B cell (primary cell): ENCODE data around the gene MSLN. TPM values are rescaled to one million over a fixed set of nuclear protein-coding genes. Genes with fewer than 3 reads are reported as not detected.

Experiments used
- ATAC-seq: fragments of 200-7000 bp; cut with Tn5 transposase; one replicate; pipeline ENCODE4 v1.10.0; 2021; ENCODE audit warnings: low read depth, mild to moderate bottlenecking, moderate number of reproducible peaks, moderate library complexity
- CTCF ChIA-PET: fragments of 350-600 bp; sonication (Branson Sonifier 250); formaldehyde crosslinking; loops from one replicate; lab custom pipeline; 2021; ENCODE audit warnings: antibody characterized with exemption, inconsistent platforms; lab: Charles Lee
- POLR2A ChIA-PET: fragments of 350-600 bp; sonication (Branson Sonifier 250); formaldehyde crosslinking; loops from one replicate; lab custom pipeline; 2021; ENCODE audit warnings: antibody characterized with exemption; lab: Charles Lee
- DNase-seq: peaks from one replicate; pipeline ENCODE4 v3.0.0; 2013
- H2AFZ ChIP-seq: 2 replicates; pipeline ENCODE4 v1.6.1; 2012; ENCODE audit warnings: mild to moderate bottlenecking, low read depth, low read length; ENCODE audit not compliant: insufficient read depth, poor library complexity, severe bottlenecking
- H3K27ac ChIP-seq, 2 donors: 1 replicate in 1 of 2; 2 replicates in 1 of 2; pipeline ENCODE4 v1.5.1; 2012 to 2013; ENCODE audit warnings: low read length in 2 of 2, mild to moderate bottlenecking in 2 of 2, moderate library complexity in 1 of 2
- H3K27me3 ChIP-seq, 4 experiments: fragments of 200-600 bp in 1 of 4; sonication (generic) in 1 of 4; replicated peaks in 1 of 4; 1 replicate in 2 of 4; 2 replicates in 2 of 4; pipeline versions ENCODE4 v1.6.1 to v1.7.0; 2013 to 2016; ENCODE audit warnings: low read length in 3 of 4, mild to moderate bottlenecking in 2 of 4, mixed read lengths in 1 of 4, moderate library complexity in 1 of 4; ENCODE audit not compliant: insufficient read depth in 4 of 4, control insufficient read depth in 3 of 4; ENCODE audit errors: control extremely low read depth in 1 of 4
- H3K36me3 ChIP-seq, 2 experiments: replicated peaks in 1 of 2; 1 replicate in 1 of 2; 2 replicates in 1 of 2; pipeline versions ENCODE4 v1.6.1 to v1.7.1; 2013; ENCODE audit warnings: low read length in 1 of 2; ENCODE audit not compliant: insufficient read depth in 2 of 2, control insufficient read depth in 1 of 2; ENCODE audit errors: control extremely low read depth in 1 of 2, extremely low read depth in 1 of 2
- H3K4me1 ChIP-seq, 2 donors: fragments of 200-600 bp in 1 of 2; sonication (generic) in 1 of 2; 1 replicate in 1 of 2; 2 replicates in 1 of 2; pipeline versions ENCODE4 v1.5.1 to v1.6.1; 2013 to 2017; ENCODE audit warnings: low read length in 2 of 2; ENCODE audit not compliant: control insufficient read depth in 2 of 2, insufficient read depth in 2 of 2
- H3K4me2 ChIP-seq: replicated peaks from 2 replicates; pipeline ENCODE3; 2012; ENCODE audit warnings: mild to moderate bottlenecking, low read depth, low read length; ENCODE audit not compliant: poor library complexity, severe bottlenecking
- H3K4me3 ChIP-seq, 5 experiments: fragments of 200-600 bp in 1 of 5; sonication (generic) in 1 of 5; 1 replicate in 3 of 5; 2 replicates in 2 of 5; pipeline versions ENCODE4 v1.5.1 to v1.7.0; 2011 to 2016; ENCODE audit warnings: low read length in 4 of 5, mild to moderate bottlenecking in 4 of 5, low read depth in 2 of 5, control low read depth in 1 of 5, moderate library complexity in 1 of 5; ENCODE audit not compliant: insufficient read depth in 1 of 5; ENCODE audit errors: control extremely low read depth in 1 of 5, extremely low read depth in 1 of 5
- H3K79me2 ChIP-seq: fragments of 200-600 bp; sonication (generic); one replicate; pipeline ENCODE4 v1.6.0; 2016; ENCODE audit warnings: low read length; ENCODE audit not compliant: control insufficient read depth, insufficient read depth
- H3K9ac ChIP-seq: fragments of 200-600 bp; sonication (generic); 2 replicates; pipeline ENCODE4 v1.6.1; 2017; ENCODE audit warnings: mild to moderate bottlenecking, low read length, moderate library complexity
- H3K9me3 ChIP-seq, 3 donors: one replicate each; pipeline versions ENCODE4 v1.6.1 to v1.7.1; 2013; ENCODE audit warnings: low read length in 2 of 3; ENCODE audit not compliant: control insufficient read depth in 2 of 3, insufficient read depth in 1 of 3; ENCODE audit errors: control extremely low read depth in 1 of 3
- H4K20me1 ChIP-seq: 2 replicates; pipeline ENCODE4 v1.6.0; 2012; ENCODE audit warnings: mild to moderate bottlenecking, low read length; ENCODE audit not compliant: insufficient read depth, control insufficient read depth, poor library complexity, severe bottlenecking
- H3K27ac Mint-ChIP-seq: one replicate; pipeline ENCODE4 v1.8.0; 2021; ENCODE audit warnings: mixed read lengths
- H3K27me3 Mint-ChIP-seq: one replicate; pipeline ENCODE4 v1.8.0; 2021; ENCODE audit warnings: mixed read lengths
- H3K4me1 Mint-ChIP-seq: one replicate; pipeline ENCODE4 v1.8.0; 2021; ENCODE audit warnings: mixed read lengths
- H3K4me3 Mint-ChIP-seq: one replicate; pipeline ENCODE4 v1.8.0; 2021; ENCODE audit warnings: mixed read lengths
- H3K9me3 Mint-ChIP-seq: one replicate; pipeline ENCODE4 v1.8.0; 2022; ENCODE audit warnings: mixed read lengths; ENCODE audit not compliant: insufficient read depth
- CTCF ChIP-seq: fragments of 200-600 bp; IDR thresholded peaks from one replicate; pipeline ENCODE4 v1.8.0; 2022; ENCODE audit warnings: antibody characterized with exemption, mild to moderate bottlenecking
- EZH2 ChIP-seq: IDR thresholded peaks from 2 replicates; pipeline ENCODE4 v1.6.1; 2012; ENCODE audit warnings: borderline replicate concordance, low read depth, mild to moderate bottlenecking, moderate library complexity, low read length; ENCODE audit not compliant: insufficient read depth, poor library complexity, severe bottlenecking
- WGBS: methylation state at CpG from one replicate; pipeline ENCODE4 v1.1.5; 2013; ENCODE audit warnings: missing lambda C conversion rate; ENCODE audit not compliant: insufficient coverage; 5-methylcytosine and 5-hydroxymethylcytosine counted together
- intact Hi-C: fragments of 100-400 bp; cut with micrococcal nuclease; formaldehyde crosslinking; loops from one replicate; pipeline ENCODE4 v1.10.0; 2022
- polyA plus RNA-seq: library from polyadenylated mRNA; depleted of rRNA; stranded (reverse); fragments of >200 nt; gene quantifications from 2 replicates; pipeline ENCODE4 v1.2.3, GENCODE V29; 2012
- total RNA-seq, 2 donors: library from RNA; stranded (reverse); fragments of 120-200 nt in 1 of 2; gene quantifications; 1 replicate in 1 of 2; 2 replicates in 1 of 2; pipeline versions ENCODE4 v1.2.3 to v1.2.4, GENCODE V29; 2013 to 2022

The MSLN gene
- total and polyA plus RNA-seq, 2 donors (not counting 1 experiment from before 2014, with no cell fraction given): not detected

GRCh38 chr16:749010-749409 is 11.5 kb upstream of the MSLN start:
- no peaks in the 10 kb centered on the region for H3K9me3 Mint-ChIP-seq
- H3K4me3 Mint-ChIP-seq: no peak overlapping the region
- DNase-seq (no peak), ATAC-seq (no peak)
- Histone ChIP-seq H3K4me3 (no peak overlapping the region), H3K79me2 (no peaks in the 10 kb centered on the region), H3K4me1 (no peaks in the 10 kb centered on the region), H3K36me3 (no peaks in the 10 kb centered on the region), H3K4me2 (no peak overlapping the region), H2AFZ (no peak overlapping the region), H3K9ac (no peak overlapping the region), H3K27ac (no peak overlapping the region), H3K27me3 (no peaks in the 10 kb centered on the region), H3K9me3 (no peaks in the 10 kb centered on the region), H4K20me1 (no peaks in the 10 kb centered on the region)
- intact Hi-C loops: no loop called here
- no peak overlapping the region for H3K27ac Mint-ChIP-seq
- CTCF ChIA-PET: interaction anchor here (0.7 to 0.9 kb wide), 2 partner anchors 14 to 39 kb away, joined by 3 to 4 read pairs; partner anchors contain the start of genes CHTF18 and RPUSD1
- no peaks in the 10 kb centered on the region for H3K27me3 Mint-ChIP-seq
- POLR2A ChIA-PET: no interaction called here
- no peaks in the 10 kb centered on the region for H3K4me1 Mint-ChIP-seq
- TF ChIP-seq CTCF: no peak
- TF ChIP-seq EZH2: no peak
- 100% methylated on average over 1 of the region's 6 CpGs for WGBS

- ATAC-seq (no peak), DNase-seq (no peak)
- no peak overlapping the region for H3K4me2 ChIP-seq
- no peaks in the 10 kb centered on the region for H4K20me1 ChIP-seq
- no peaks in the 10 kb centered on the region for H3K9me3 Mint-ChIP-seq
- H3K27ac ChIP-seq: no peak overlapping the region
- no peak overlapping the region for H2AFZ ChIP-seq
- POLR2A ChIA-PET: no interaction called here
- peaks cover 4 to 6% of the 10 kb centered on the region in 2 donors for H3K4me1 ChIP-seq
- intact Hi-C loops: no loop called here
- peaks cover 1% of the 10 kb centered on the region for H3K4me1 Mint-ChIP-seq
- H3K27me3 ChIP-seq: no peaks in the 10 kb centered on the region
- 90% methylated on average over 9 of the region's 9 CpGs for WGBS
- TF ChIP-seq CTCF (no peak), EZH2 (no peak)
- no peaks in the 10 kb centered on the region for H3K27me3 Mint-ChIP-seq
- no peak overlapping the region for H3K4me3 Mint-ChIP-seq
- H3K9me3 ChIP-seq: no peaks in the 10 kb centered on the region
- no peak overlapping the region for H3K27ac Mint-ChIP-seq
- CTCF ChIA-PET: interaction anchor here (2.1 kb wide), 1 partner anchor 11 kb away, joined by 6 read pairs; the partner anchor contains the start of gene CIAO3
- no peak overlapping the region for H3K9ac ChIP-seq
- no peaks in the 10 kb centered on the region for H3K36me3 ChIP-seq
- no peak overlapping the region for H3K4me3 ChIP-seq
- no peaks in the 10 kb centered on the region for H3K79me2 ChIP-seq
Observed at GRCh38 chr16:750485-750884, 10.0 kb upstream of the MSLN start.
